K562 (cell line): ENCODE measurements around the gene AGR2. TPM values are rescaled to one million over a fixed set of nuclear protein-coding genes. Genes with fewer than 3 reads are reported as not detected.
A peak's percentile ranks its signal among the peaks of the same experiment; 100 is the strongest.

Source experiments
- CEBPZ ChIP-seq: fragments of 150-350 bp; IDR thresholded peaks from 2 replicates; pipeline ENCODE4 v1.6.1; 2014; ENCODE audit warnings: low read depth, mild to moderate bottlenecking, low read length, borderline replicate concordance
- CREBBP ChIP-seq: IDR thresholded peaks from one replicate; pipeline ENCODE4 v1.6.1; 2012; ENCODE audit warnings: low read depth, mild to moderate bottlenecking, control low read depth, inconsistent platforms, low read length
- DPF2 ChIP-seq: fragments of 450-650 bp; IDR thresholded peaks from 2 replicates; pipeline ENCODE4 v1.6.1; 2016
- GABPA ChIP-seq: fragments of 200-800 bp; sonication (Bioruptor generic); conservative IDR thresholded peaks from 2 replicates; pipeline ENCODE4 v1.6.1; 2016; ENCODE audit warnings: low read depth, missing genetic modification characterization, missing compliant biosample characterization
- GTF2E2 ChIP-seq: fragments of 200-800 bp; sonication (Bioruptor generic); IDR thresholded peaks from 2 replicates; pipeline ENCODE4 v1.6.1; 2016; ENCODE audit warnings: missing genetic modification characterization, missing compliant biosample characterization
- MBD2 ChIP-seq: sonication (generic); IDR thresholded peaks from 2 replicates; pipeline ENCODE4 v1.6.1; 2016; ENCODE audit warnings: low read depth, borderline replicate concordance
- MEF2D ChIP-seq: conservative IDR thresholded peaks from 2 replicates; pipeline ENCODE4 v1.6.1; 2016; ENCODE audit warnings: low read depth, missing genetic modification characterization, missing compliant biosample characterization
- NFYB ChIP-seq: IDR thresholded peaks from 2 replicates; pipeline ENCODE4 v1.6.1; 2011; ENCODE audit warnings: mild to moderate bottlenecking, moderate library complexity; ENCODE audit not compliant: insufficient read length; ENCODE audit errors: extremely low read depth
- NUFIP1 ChIP-seq: fragments of 450-650 bp; IDR thresholded peaks from 2 replicates; pipeline ENCODE4 v1.6.1; 2018; ENCODE audit not compliant: partially characterized antibody
- OTX1 ChIP-seq: fragments of 450-650 bp; formaldehyde crosslinking; IDR thresholded peaks from 2 replicates; pipeline ENCODE4 v1.4.0; 2022; ENCODE audit warnings: mild to moderate bottlenecking
- PKNOX1 ChIP-seq: fragments of 450-650 bp; IDR thresholded peaks from 2 replicates; pipeline ENCODE4 v1.6.1; 2016
- POLR2AphosphoS5 ChIP-seq: IDR thresholded peaks from 2 replicates; pipeline ENCODE4 v1.6.1; 2011; ENCODE audit warnings: mild to moderate bottlenecking, low read depth, low read length, moderate library complexity; ENCODE audit not compliant: control insufficient read depth, insufficient read depth
- RBFOX2 ChIP-seq: fragments of 200-400 bp; formaldehyde crosslinking; IDR thresholded peaks from 2 replicates; pipeline ENCODE4 v1.6.1; 2017; ENCODE audit warnings: low read depth, mild to moderate bottlenecking, low read length, moderate library complexity
- RBM17 ChIP-seq: fragments of 200-400 bp; formaldehyde crosslinking; IDR thresholded peaks from 2 replicates; pipeline ENCODE4 v1.6.1; 2017; ENCODE audit warnings: low read depth, mild to moderate bottlenecking, low read length, borderline replicate concordance
- YY1 ChIP-seq, 3 experiments: IDR thresholded peaks; 2 replicates each; pipeline ENCODE4 v1.6.1; 2011; ENCODE audit warnings: low read length in 2 of 3, mild to moderate bottlenecking in 2 of 3, moderate library complexity in 2 of 3, borderline replicate concordance in 1 of 3, control low read depth in 1 of 3, low read depth in 1 of 3; ENCODE audit not compliant: insufficient read depth in 3 of 3, insufficient replicate concordance in 2 of 3, control insufficient read depth in 1 of 3, insufficient read length in 1 of 3; ENCODE audit errors: extremely low read depth in 1 of 3
- ZNF143 ChIP-seq: sonication (generic); formaldehyde crosslinking; IDR thresholded peaks from 2 replicates; pipeline ENCODE4 v1.9.0; 2022; ENCODE audit warnings: mild to moderate bottlenecking, missing genetic modification reagents
- ZNF23 ChIP-seq: fragments of 250-450 bp; sonication (Bioruptor Pico); IDR thresholded peaks from 2 replicates; pipeline ENCODE4 v1.4.0; 2020; ENCODE audit warnings: mild to moderate bottlenecking
- ZNF253 ChIP-seq: fragments of 250-450 bp; sonication (Bioruptor Pico); conservative IDR thresholded peaks from 2 replicates; pipeline ENCODE4 v1.6.1; 2021; ENCODE audit warnings: mild to moderate bottlenecking
- ZNF551 ChIP-seq: fragments of 250-450 bp; sonication (Bioruptor Pico); IDR thresholded peaks from 2 replicates; pipeline ENCODE4 v1.5.0; 2021; ENCODE audit warnings: mild to moderate bottlenecking, moderate library complexity
- ZNF589 ChIP-seq: fragments of 200-800 bp; sonication (Bioruptor generic); IDR thresholded peaks from 2 replicates; pipeline ENCODE4 v1.6.1; 2016; ENCODE audit warnings: low read depth, missing genetic modification characterization, missing compliant biosample characterization
- ZNF717 ChIP-seq: fragments of 250-450 bp; sonication (Bioruptor Pico); IDR thresholded peaks from 2 replicates; pipeline ENCODE4 v1.5.0; 2021
- polyA plus RNA-seq, 8 experiments: library from polyadenylated mRNA; depleted of rRNA in 4 of 8; stranded (reverse) in 5 of 8; unstranded in 3 of 8; fragments of >200 nt; fragmentation: Nextera tagmentation in 2 of 8; fragmentation: Illumina TruSeq in 1 of 8; extraction: Ambion mirVana in 2 of 8; extraction: Trizol in 1 of 8; gene quantifications; 2 replicates each; pipeline versions ENCODE4 v1.2.1 to v1.2.3, GENCODE V29; 2011 to 2014; ENCODE audit warnings: inconsistent platforms in 1 of 8, missing spikeins in 1 of 8
- total RNA-seq, 7 experiments: library from RNA; depleted of rRNA in 6 of 7; stranded (reverse); fragments of >200 nt in 6 of 7; fragmentation: Illumina TruSeq in 2 of 7; extraction: Trizol in 2 of 7; gene quantifications; 2 replicates each; pipeline versions ENCODE4 v1.2.1 to v1.2.3, GENCODE V29; 2011 to 2021; ENCODE audit warnings: low replicate concordance in 1 of 7
- TF ChIP-seq, protein P1 (sequence below): fragments of 450-650 bp; formaldehyde crosslinking; IDR thresholded peaks from 2 replicates; pipeline ENCODE4 v1.4.0; 2020; ENCODE audit warnings: mild to moderate bottlenecking, moderate library complexity

AGR2 gene
- total and polyA plus RNA-seq, 9 of the 15 experiments (the other 6 are each of a cell fraction or from before 2014, with no cell fraction given): 0.66 TPM; not detected in 8

DNA sequence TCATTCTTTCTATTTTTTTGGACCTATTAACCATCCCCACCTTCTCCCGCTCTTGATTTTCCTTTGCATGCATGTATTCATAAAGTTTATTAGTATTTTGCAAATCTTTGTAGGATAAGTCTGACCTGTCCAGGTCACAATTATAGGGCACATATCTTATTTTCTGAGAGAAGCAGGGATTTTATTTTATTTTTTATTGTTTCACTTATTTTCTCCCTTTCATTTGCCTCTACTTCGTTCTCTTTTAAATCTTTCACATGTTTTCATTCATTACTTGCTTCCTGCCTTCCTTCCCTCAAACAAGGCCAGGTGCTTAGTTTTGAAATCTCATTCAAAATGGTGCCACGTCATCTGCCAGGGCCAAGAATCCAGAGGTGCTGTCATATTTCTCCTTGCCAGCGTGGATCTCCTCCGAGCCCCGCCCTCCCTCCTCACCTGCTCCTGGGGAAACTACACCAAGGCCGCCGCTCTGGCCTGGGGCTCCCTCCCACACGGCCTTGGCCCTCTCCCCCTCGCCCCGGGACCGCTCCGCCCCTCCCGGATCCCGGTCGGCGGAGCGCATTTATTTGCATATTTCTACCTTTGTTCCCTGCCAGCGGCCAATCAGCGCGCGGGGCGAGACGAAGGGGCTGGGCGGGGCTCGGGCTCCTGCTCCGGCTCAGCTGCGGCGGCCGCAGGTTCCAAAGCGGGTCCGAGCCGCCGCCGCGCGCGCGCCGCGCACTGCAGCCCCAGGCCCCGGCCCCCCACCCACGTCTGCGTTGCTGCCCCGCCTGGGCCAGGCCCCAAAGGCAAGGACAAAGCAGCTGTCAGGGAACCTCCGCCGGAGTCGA lies 51.5 kb downstream of the AGR2 start, which contains the start of gene TSPAN13 (continued):
- TF ChIP-seq CEBPZ (no peak), ZNF143 (CRISPR knock-in tag) (no peak), DPF2 (no peak), MEF2D (tag) (no peak), ZNF253 (no peak), GABPA (no peak), PKNOX1 (peak; percentile 58), OTX1 (no peak), RBFOX2 (peak; percentile 74; the same call in 1 of the 2 replicates), GTF2E2 (tag) (no peak; the same call in 1 of the 2 replicates), RBM17 (no peak), MBD2 (no peak), ZNF589 (CRISPR knock-in tag) (no peak; the same call in 1 of the 2 replicates), YY1 (IDR thresholded peaks at IDR 0.05; ENCODE audit: borderline replicate concordance in 1 of 3, control insufficient read depth in 1 of 3, extremely low read depth in 1 of 3, insufficient read depth in 3 of 3, insufficient read length in 1 of 3, insufficient replicate concordance in 2 of 3, low read depth in 1 of 3, low read length in 2 of 3) (no peak), NFYB (peak; percentile 86), CREBBP (no peak), NUFIP1 (no peak), POLR2AphosphoS5 (0 out of 2 replicates have a peak, but pooled peaks have one; percentile 36), ZNF551 (CRISPR knock-in tag) (no peak), ZNF23 (CRISPR knock-in tag) (no peak), ZNF717 (CRISPR knock-in tag) (no peak)
- TF ChIP-seq, protein P1, sequence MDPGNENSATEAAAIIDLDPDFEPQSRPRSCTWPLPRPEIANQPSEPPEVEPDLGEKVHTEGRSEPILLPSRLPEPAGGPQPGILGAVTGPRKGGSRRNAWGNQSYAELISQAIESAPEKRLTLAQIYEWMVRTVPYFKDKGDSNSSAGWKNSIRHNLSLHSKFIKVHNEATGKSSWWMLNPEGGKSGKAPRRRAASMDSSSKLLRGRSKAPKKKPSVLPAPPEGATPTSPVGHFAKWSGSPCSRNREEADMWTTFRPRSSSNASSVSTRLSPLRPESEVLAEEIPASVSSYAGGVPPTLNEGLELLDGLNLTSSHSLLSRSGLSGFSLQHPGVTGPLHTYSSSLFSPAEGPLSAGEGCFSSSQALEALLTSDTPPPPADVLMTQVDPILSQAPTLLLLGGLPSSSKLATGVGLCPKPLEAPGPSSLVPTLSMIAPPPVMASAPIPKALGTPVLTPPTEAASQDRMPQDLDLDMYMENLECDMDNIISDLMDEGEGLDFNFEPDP (CRISPR knock-in tag): no peak
